ENCODE results near the gene ASB2.

- TF ChIP-seq CTCF (tag by site-specific recombination; IDR thresholded peaks at IDR 0.05) (no peak), MZF1 (tag by site-specific recombination; IDR thresholded peaks at IDR 0.05; ENCODE audit: borderline replicate concordance) (no peak), ZNF350 (tag by site-specific recombination; IDR thresholded peaks at IDR 0.05) (no peak), SETDB1 (IDR thresholded peaks at IDR 0.05; ENCODE audit: insufficient read length, low read length) (no peak), ZNF274 (IDR thresholded peaks at IDR 0.05; ENCODE audit: low read length) (no peak), ZNF274 (tag by site-specific recombination; IDR thresholded peaks at IDR 0.05; ENCODE audit: borderline replicate concordance) (no peak), ZFHX2 (tag by site-specific recombination; conservative IDR thresholded peaks at IDR 0.05) (no peak), REPIN1 (tag by site-specific recombination; IDR thresholded peaks at IDR 0.05; ENCODE audit: low read depth) (no peak), PBX3 (CRISPR knock-in tag; IDR thresholded peaks at IDR 0.05) (no peak), ZNF449 (tag by site-specific recombination; IDR thresholded peaks at IDR 0.05) (no peak), REST (tag by site-specific recombination; IDR thresholded peaks at IDR 0.05) (no peak), ZNF791 (tag by site-specific recombination; IDR thresholded peaks at IDR 0.05) (no peak), KLF7 (tag by site-specific recombination; IDR thresholded peaks at IDR 0.05; ENCODE audit: borderline replicate concordance) (no peak)
Observed at GRCh38 chr14:93998871-93999403, 22.6 kb upstream of the ASB2 start.

All from HEK293 (cell line).